Gastrocnemius medialis (tissue), 4 donors: Measurements from ENCODE around the gene RBM48. TPM values are rescaled to one million over a fixed set of nuclear protein-coding genes. Genes with fewer than 3 reads are reported as not detected.
"Not testable (repeated sequence)": the region's sequence is repeated elsewhere in the genome, so short reads cannot be mapped to it uniquely, and the experiment has no call there.

Experiments used
- ATAC-seq, 2 donors: fragments of 150-250 bp; one replicate each; pipeline ENCODE4 v1.9.1; 2016
- DNase-seq, 2 donors: peaks; one replicate each; pipeline ENCODE4 v3.0.0-alpha.2; 2019
- H3K27ac ChIP-seq, 4 donors: fragments of 200-600 bp; sonication (generic); 1 replicate in 1 of 4; 2 replicates in 3 of 4; pipeline ENCODE4 v1.5.1; 2016 to 2018; ENCODE audit warnings: mild to moderate bottlenecking in 2 of 4, moderate library complexity in 1 of 4
- H3K27me3 ChIP-seq, 3 donors: fragments of 200-600 bp; sonication (generic) in 2 of 3; 1 replicate in 1 of 3; 2 replicates in 2 of 3; pipeline versions ENCODE4 v1.5.1 to v1.6.0; 2016 to 2019; ENCODE audit warnings: mild to moderate bottlenecking in 1 of 3, moderate library complexity in 1 of 3
- H3K36me3 ChIP-seq, 2 donors: fragments of 200-600 bp; sonication (generic) in 1 of 2; one replicate each; pipeline ENCODE4 v1.5.1; 2017 to 2018
- H3K4me1 ChIP-seq, 2 donors: fragments of 200-600 bp; sonication (generic) in 1 of 2; one replicate each; pipeline ENCODE4 v1.5.1; 2016 to 2017; ENCODE audit warnings: mild to moderate bottlenecking in 2 of 2
- H3K4me3 ChIP-seq, 4 donors: fragments of 200-600 bp; sonication (generic) in 3 of 4; 1 replicate in 1 of 4; 2 replicates in 3 of 4; pipeline ENCODE4 v1.5.1; 2016 to 2019; ENCODE audit warnings: mild to moderate bottlenecking in 2 of 4
- H3K9me3 ChIP-seq, 3 donors: fragments of 200-600 bp; sonication (generic) in 2 of 3; 1 replicate in 1 of 3; 2 replicates in 2 of 3; pipeline ENCODE4 v1.5.1; 2016 to 2019
- CTCF ChIP-seq, 5 experiments: fragments of 450-650 bp in 3 of 5; fragments of 200-600 bp in 2 of 5; sonication (generic) in 2 of 5; IDR thresholded peaks in 4 of 5; conservative IDR thresholded peaks in 1 of 5; 1 replicate in 4 of 5; 2 replicates in 1 of 5; pipeline ENCODE4 v1.5.1; 2016 to 2019; ENCODE audit warnings: antibody characterized with exemption in 5 of 5, mild to moderate bottlenecking in 3 of 5, moderate library complexity in 3 of 5
- POLR2A ChIP-seq, 2 donors: fragments of 450-650 bp; IDR thresholded peaks; one replicate each; pipeline ENCODE4 v1.6.1; 2017; ENCODE audit warnings: antibody characterized with exemption in 2 of 2, mild to moderate bottlenecking in 2 of 2, moderate library complexity in 2 of 2
- in situ Hi-C, 4 donors: fragments of 200-750 bp; cut with MboI; loops; one replicate each; pipeline versions ENCODE4 v1.15.0 to v1.8.0; 2017; ENCODE audit warnings: low sequenced_read_pairs in 4 of 4
- intact Hi-C: fragments of 100-400 bp; cut with DNase I; formaldehyde crosslinking; loops from one replicate; pipeline ENCODE4 v1.15.1; 2023; ENCODE audit warnings: low total_unique reads
- total RNA-seq, 4 donors: library from RNA; depleted of rRNA; stranded (reverse); fragments of >200 nt; gene quantifications; one replicate each; pipeline versions ENCODE4 v1.1.0 to v1.2.3, GENCODE V29; 2016

The RBM48 gene
- total RNA-seq, 4 donors from 2014 or later: 8.0 to 11.2 (median 8.8) TPM

GRCh38 chr7:92528958-92529264 lies 316 bp downstream of the RBM48 start:
- ATAC-seq: peak; percentile 34 to 43
- H3K4me3 ChIP-seq: peak overlapping the region; percentile 73 to 96 (median 88)
- peaks cover 18 to 19% of the 10 kb centered on the region in 2 donors for H3K4me1 ChIP-seq
- DNase-seq: no peak
- H3K27ac ChIP-seq: peak overlapping the region; percentile 81 to 90 (median 88)
- no peaks in the 10 kb centered on the region for H3K27me3 ChIP-seq
- in situ Hi-C loops: loop anchor here in 1 of 4 donors (25.0 kb wide), 1 partner anchor 292 kb away; the partner anchor contains the start of genes ANKIB1 and KRIT1
- TF ChIP-seq POLR2A (IDR thresholded peaks at IDR 0.05): peak in 1 of 2 donors; percentile 3
- no peak for TF ChIP-seq CTCF (IDR thresholded peaks at IDR 0.05 in 4 of 5, conservative IDR thresholded peaks at IDR 0.05 in 1 of 5)
- H3K9me3 ChIP-seq: no peaks in the 10 kb centered on the region
- peaks cover 0 to 35% of the 10 kb centered on the region in 2 donors for H3K36me3 ChIP-seq
- intact Hi-C loops: loop anchor here (1.0 to 5.0 kb wide), 5 partner anchors 63 to 395 kb away; partner anchors contain the start of genes ANKIB1, CDK6, CYP51A1 and FAM133B

- intact Hi-C loops: no loop called here
- no peak for DNase-seq
- H3K36me3 ChIP-seq: peaks cover 0 to 80% of the 10 kb centered on the region in 2 donors
These were observed 6.0 kb downstream of the RBM48 start for GRCh38 chr7:92534572-92534971.

GRCh38 chr7:92543542-92543941 lies 14.9 kb downstream of the RBM48 start:
- in situ Hi-C loops: loop anchor here in 1 of 4 donors (25.0 kb wide), 1 partner anchor 306 kb away; the partner anchor contains the start of genes ANKIB1 and KRIT1
- H3K27me3 ChIP-seq, H3K4me1 ChIP-seq, H3K9me3 ChIP-seq, ATAC-seq, intact Hi-C loops, H3K36me3 ChIP-seq, H3K4me3 ChIP-seq, DNase-seq, H3K27ac ChIP-seq: not testable (repeated sequence)

More at GRCh38 chr7:92534572-92534971, 6.0 kb downstream of the RBM48 start:
- H3K9me3 ChIP-seq: no peaks in the 10 kb centered on the region
- TF ChIP-seq CTCF (IDR thresholded peaks at IDR 0.05 in 4 of 5, conservative IDR thresholded peaks at IDR 0.05 in 1 of 5) (no peak), POLR2A (IDR thresholded peaks at IDR 0.05) (no peak)
- no peak overlapping the region for H3K27ac ChIP-seq
- H3K4me1 ChIP-seq: peaks cover 3% of the 10 kb centered on the region in 2 donors
- in situ Hi-C loops: loop anchor here in 1 of 4 donors (25.0 kb wide), 1 partner anchor 297 kb away; the partner anchor contains the start of genes ANKIB1 and KRIT1
- H3K4me3 ChIP-seq: no peak overlapping the region
- ATAC-seq: no peak
- no peaks in the 10 kb centered on the region for H3K27me3 ChIP-seq

GRCh38 chr7:92545116-92545515 lies 16.5 kb downstream of the RBM48 start:
- H3K27ac ChIP-seq, H3K27me3 ChIP-seq, H3K9me3 ChIP-seq, ATAC-seq, intact Hi-C loops, H3K4me1 ChIP-seq, DNase-seq, H3K4me3 ChIP-seq, H3K36me3 ChIP-seq: not testable (repeated sequence)
- in situ Hi-C loops: loop anchor here in 1 of 4 donors (25.0 kb wide), 1 partner anchor 308 kb away; the partner anchor contains the start of genes ANKIB1 and KRIT1

GRCh38 chr7:92546856-92547497 lies 18.4 kb downstream of the RBM48 start:
- in situ Hi-C loops (loop anchor here in 1 of 4 donors (25.0 kb wide), 1 partner anchor 310 kb away; the partner anchor contains the start of genes ANKIB1 and KRIT1), intact Hi-C loops (no loop called here)
- H3K4me1 ChIP-seq: no peaks in the 10 kb centered on the region
- no peaks in the 10 kb centered on the region for H3K27me3 ChIP-seq
- H3K36me3 ChIP-seq: no peaks in the 10 kb centered on the region
- ATAC-seq (no peak), DNase-seq (no peak)
- no peak overlapping the region for H3K4me3 ChIP-seq
- no peak overlapping the region for H3K27ac ChIP-seq
- no peaks in the 10 kb centered on the region for H3K9me3 ChIP-seq
- TF ChIP-seq CTCF (IDR thresholded peaks at IDR 0.05 in 4 of 5, conservative IDR thresholded peaks at IDR 0.05 in 1 of 5): no peak
- no peak for TF ChIP-seq POLR2A (IDR thresholded peaks at IDR 0.05)
